ENCODE results near the gene GYG2. TPM values are rescaled to one million over a fixed set of nuclear protein-coding genes. Genes with fewer than 3 reads are reported as not detected.

The GYG2 gene
- total RNA-seq, 2 experiments from 2014 or later = not detected

- H3K4me3 Mint-ChIP-seq = no peak overlapping the region
- no peaks in the 10 kb centered on the region for H3K9me3 Mint-ChIP-seq
- H3K4me1 Mint-ChIP-seq = peaks cover 6% of the 10 kb centered on the region
- ATAC-seq (ENCODE audit: low read depth) = no peak
- no peak overlapping the region for H3K27ac Mint-ChIP-seq
- POLR2A ChIA-PET = no interaction called here
- H3K36me3 Mint-ChIP-seq = no peaks in the 10 kb centered on the region
- peaks cover 5% of the 10 kb centered on the region for H3K27me3 Mint-ChIP-seq
- DNase-seq = no peak
Measured at GRCh38 chrX:2824886-2825285, 3.8 kb upstream of the GYG2 start.

- Mint-ChIP-seq H3K27ac (no peak overlapping the region), H3K36me3 (no peaks in the 10 kb centered on the region), H3K4me1 (no peaks in the 10 kb centered on the region), H3K27me3 (peaks cover 4% of the 10 kb centered on the region), H3K4me3 (no peak overlapping the region), H3K9me3 (no peaks in the 10 kb centered on the region)
- no peak for ATAC-seq (ENCODE audit: low read depth)
- DNase-seq = no peak
- POLR2A ChIA-PET = no interaction called here
Measured at GRCh38 chrX:2828959-2829411, 255 bp downstream of the GYG2 start.

GRCh38 chrX:2829469-2830246, 928 bp downstream of the GYG2 start:
- Mint-ChIP-seq H3K27me3 (peaks cover 4% of the 10 kb centered on the region), H3K4me1 (no peaks in the 10 kb centered on the region), H3K36me3 (no peaks in the 10 kb centered on the region), H3K4me3 (no peak overlapping the region), H3K9me3 (no peaks in the 10 kb centered on the region), H3K27ac (no peak overlapping the region)
- POLR2A ChIA-PET = no interaction called here
- ATAC-seq (ENCODE audit: low read depth) = no peak
- DNase-seq = no peak

- POLR2A ChIA-PET = no interaction called here
- no peaks in the 10 kb centered on the region for H3K9me3 Mint-ChIP-seq
- peaks cover 4% of the 10 kb centered on the region for H3K27me3 Mint-ChIP-seq
- no peaks in the 10 kb centered on the region for H3K36me3 Mint-ChIP-seq
- DNase-seq = no peak
- no peak for ATAC-seq (ENCODE audit: low read depth)
- no peaks in the 10 kb centered on the region for H3K4me1 Mint-ChIP-seq
- H3K27ac Mint-ChIP-seq = no peak overlapping the region
- H3K4me3 Mint-ChIP-seq = no peak overlapping the region
Measured at GRCh38 chrX:2831471-2832228, 2.9 kb downstream of the GYG2 start.

- Mint-ChIP-seq H3K36me3 (no peaks in the 10 kb centered on the region), H3K9me3 (peaks cover 7% of the 10 kb centered on the region), H3K27me3 (peaks cover 2% of the 10 kb centered on the region), H3K4me3 (no peak overlapping the region), H3K27ac (no peak overlapping the region), H3K4me1 (no peaks in the 10 kb centered on the region)
- ATAC-seq (ENCODE audit: low read depth) = no peak
- no peak for DNase-seq
- POLR2A ChIA-PET = no interaction called here
Measured at GRCh38 chrX:2837961-2838360, 9.2 kb downstream of the GYG2 start.

GRCh38 chrX:2840961-2841360, 12.2 kb downstream of the GYG2 start:
- Mint-ChIP-seq H3K9me3 (peaks cover 7% of the 10 kb centered on the region), H3K27ac (no peak overlapping the region), H3K27me3 (no peaks in the 10 kb centered on the region), H3K4me3 (no peak overlapping the region), H3K36me3 (no peaks in the 10 kb centered on the region), H3K4me1 (no peaks in the 10 kb centered on the region)
- DNase-seq (no peak), ATAC-seq (ENCODE audit: low read depth) (no peak)
- POLR2A ChIA-PET = no interaction called here

GRCh38 chrX:2841537-2841936, 12.8 kb downstream of the GYG2 start:
- peaks cover under 1% of the 10 kb centered on the region for H3K27me3 Mint-ChIP-seq
- DNase-seq = no peak
- peaks cover 7% of the 10 kb centered on the region for H3K9me3 Mint-ChIP-seq
- ATAC-seq (ENCODE audit: low read depth) = no peak
- POLR2A ChIA-PET = no interaction called here
- H3K27ac Mint-ChIP-seq = no peak overlapping the region
- no peaks in the 10 kb centered on the region for H3K4me1 Mint-ChIP-seq
- H3K36me3 Mint-ChIP-seq = no peaks in the 10 kb centered on the region
- no peak overlapping the region for H3K4me3 Mint-ChIP-seq

GRCh38 chrX:2846992-2847391, 18.3 kb downstream of the GYG2 start:
- ATAC-seq (ENCODE audit: low read depth) (no peak), DNase-seq (no peak)
- Mint-ChIP-seq H3K4me1 (no peaks in the 10 kb centered on the region), H3K4me3 (no peak overlapping the region), H3K9me3 (no peaks in the 10 kb centered on the region), H3K27ac (no peak overlapping the region), H3K36me3 (no peaks in the 10 kb centered on the region), H3K27me3 (peaks cover 4% of the 10 kb centered on the region)
- POLR2A ChIA-PET = no interaction called here

GRCh38 chrX:2848871-2849301, 20.2 kb downstream of the GYG2 start:
- ATAC-seq (ENCODE audit: low read depth) (no peak), DNase-seq (no peak)
- peaks cover 4% of the 10 kb centered on the region for H3K27me3 Mint-ChIP-seq
- no peak overlapping the region for H3K4me3 Mint-ChIP-seq
- H3K9me3 Mint-ChIP-seq = no peaks in the 10 kb centered on the region
- POLR2A ChIA-PET = no interaction called here
- H3K4me1 Mint-ChIP-seq = no peaks in the 10 kb centered on the region
- no peak overlapping the region for H3K27ac Mint-ChIP-seq
- no peaks in the 10 kb centered on the region for H3K36me3 Mint-ChIP-seq

GRCh38 chrX:2854918-2855317, 26.2 kb downstream of the GYG2 start:
- Mint-ChIP-seq H3K9me3 (no peaks in the 10 kb centered on the region), H3K4me3 (no peak overlapping the region), H3K4me1 (no peaks in the 10 kb centered on the region), H3K27ac (no peak overlapping the region), H3K36me3 (no peaks in the 10 kb centered on the region), H3K27me3 (peaks cover 2% of the 10 kb centered on the region)
- DNase-seq (no peak), ATAC-seq (ENCODE audit: low read depth) (no peak)
- POLR2A ChIA-PET = no interaction called here

GRCh38 chrX:2855761-2856160, 27.0 kb downstream of the GYG2 start:
- Mint-ChIP-seq H3K27ac (no peak overlapping the region), H3K9me3 (no peaks in the 10 kb centered on the region), H3K27me3 (peaks cover 2% of the 10 kb centered on the region)

GRCh38 chrX:2857566-2857965, 28.8 kb downstream of the GYG2 start:
- POLR2A ChIA-PET = no interaction called here
- ATAC-seq (ENCODE audit: low read depth) (no peak), DNase-seq (no peak)
- peaks cover 3% of the 10 kb centered on the region for H3K27me3 Mint-ChIP-seq
- H3K9me3 Mint-ChIP-seq = no peaks in the 10 kb centered on the region
- H3K27ac Mint-ChIP-seq = no peak overlapping the region
- H3K36me3 Mint-ChIP-seq = no peaks in the 10 kb centered on the region
- H3K4me3 Mint-ChIP-seq = no peak overlapping the region
- no peaks in the 10 kb centered on the region for H3K4me1 Mint-ChIP-seq

More at GRCh38 chrX:2855761-2856160, 27.0 kb downstream of the GYG2 start:
- Mint-ChIP-seq H3K4me1 (no peaks in the 10 kb centered on the region), H3K36me3 (no peaks in the 10 kb centered on the region), H3K4me3 (no peak overlapping the region)
- POLR2A ChIA-PET = no interaction called here
- DNase-seq = no peak
- no peak for ATAC-seq (ENCODE audit: low read depth)

- no peak for ATAC-seq (ENCODE audit: low read depth)
- POLR2A ChIA-PET = no interaction called here
- H3K4me1 Mint-ChIP-seq = no peaks in the 10 kb centered on the region
- no peaks in the 10 kb centered on the region for H3K9me3 Mint-ChIP-seq
- no peak overlapping the region for H3K4me3 Mint-ChIP-seq
- peaks cover 3% of the 10 kb centered on the region for H3K27me3 Mint-ChIP-seq
- DNase-seq = no peak
- no peaks in the 10 kb centered on the region for H3K36me3 Mint-ChIP-seq
- H3K27ac Mint-ChIP-seq = no peak overlapping the region
Measured at GRCh38 chrX:2859197-2859797, 30.6 kb downstream of the GYG2 start.

GRCh38 chrX:2862404-2862803, 33.7 kb downstream of the GYG2 start:
- Mint-ChIP-seq H3K27me3 (peaks cover 3% of the 10 kb centered on the region), H3K27ac (no peak overlapping the region), H3K36me3 (no peaks in the 10 kb centered on the region), H3K9me3 (no peaks in the 10 kb centered on the region), H3K4me3 (no peak overlapping the region), H3K4me1 (no peaks in the 10 kb centered on the region)
- ATAC-seq (ENCODE audit: low read depth) (no peak), DNase-seq (no peak)
- POLR2A ChIA-PET = no interaction called here
